A549 (cell line): ENCODE measurements around the gene APH1B. TPM values are rescaled to one million over a fixed set of nuclear protein-coding genes. Genes with fewer than 3 reads are reported as not detected.
A peak's percentile ranks its signal among the peaks of the same experiment; 100 is the strongest.

Experiments
- ATAC-seq, 2 experiments: fragments of 200-7000 bp in 1 of 2; fragments of >200 bp in 1 of 2; cut with Nextera tagmentation in 1 of 2; cut with Tn5 transposase in 1 of 2; 3 replicates each; pipeline versions ENCODE4 v1.8.0 to v1.9.1; 2018 to 2020; ENCODE audit warnings: mild to moderate bottlenecking in 1 of 2, moderate library complexity in 1 of 2
- CTCF ChIA-PET: fragments of 300-600 bp; sonication (Branson Sonifier 250); formaldehyde crosslinking; extraction: SDS; loops from one replicate; lab custom pipeline; 2021; ENCODE audit warnings: antibody characterized with exemption, inconsistent platforms; lab: Yijun Ruan, JAX
- POLR2A ChIA-PET: fragments of 350-600 bp; formaldehyde crosslinking; extraction: SDS; loops from one replicate; lab custom pipeline; 2021; ENCODE audit warnings: antibody characterized with exemption, inconsistent platforms; lab: Yijun Ruan, JAX
- DNase-seq, 2 experiments: peaks; one replicate each; pipeline versions ENCODE4 v3.0.0 to v3.0.0-alpha.2; 2011 to 2016; ENCODE audit warnings: low read depth in 1 of 2, low spot score in 1 of 2
- FAIRE-seq: peaks from 2 replicates; lab custom pipeline; 2011; peaks lifted over from hg19 to GRCh38; lab: Jason Lieb, UNC
- H3K27ac ChIP-seq, 2 experiments: fragments of >200 bp; sonication (Bioruptor Twin); formaldehyde crosslinking; 3 replicates each; pipeline ENCODE4 v1.5.1; 2016 to 2017
- H3K4me1 ChIP-seq: fragments of >200 bp; sonication (Bioruptor Twin); formaldehyde crosslinking; 3 replicates; pipeline ENCODE4 v1.6.1; 2016
- H3K4me2 ChIP-seq: fragments of >200 bp; sonication (Bioruptor Twin); formaldehyde crosslinking; 3 replicates; pipeline ENCODE4 v1.6.1; 2016
- H3K4me3 ChIP-seq: fragments of >200 bp; sonication (Bioruptor Twin); formaldehyde crosslinking; 3 replicates; pipeline ENCODE4 v1.5.1; 2016
- H3K9me3 ChIP-seq: fragments of >200 bp; sonication (Bioruptor Twin); formaldehyde crosslinking; 3 replicates; pipeline ENCODE4 v1.6.1; 2016
- CHD2 ChIP-seq: fragments of 150-350 bp; IDR thresholded peaks from 2 replicates; pipeline ENCODE4 v1.6.1; 2014; ENCODE audit warnings: low read length; ENCODE audit not compliant: partially characterized antibody
- CTCF ChIP-seq: fragments of >200 bp; sonication (Bioruptor Twin); formaldehyde crosslinking; IDR thresholded peaks from 3 replicates; pipeline ENCODE4 v1.5.1; 2016
- ESRRA ChIP-seq: fragments of 150-350 bp; IDR thresholded peaks from 2 replicates; pipeline ENCODE4 v1.6.1; 2014; ENCODE audit warnings: mild to moderate bottlenecking, low read length, borderline replicate concordance
- FOSB ChIP-seq: fragments of 250-450 bp; sonication (Bioruptor Pico); IDR thresholded peaks from 2 replicates; pipeline ENCODE4 v1.5.0; 2020; ENCODE audit warnings: mild to moderate bottlenecking, moderate library complexity
- FOXS1 ChIP-seq: fragments of 250-450 bp; sonication (Bioruptor Pico); IDR thresholded peaks from 2 replicates; pipeline ENCODE4 v1.5.0; 2020; ENCODE audit warnings: mild to moderate bottlenecking, moderate library complexity
- GATA3 ChIP-seq: IDR thresholded peaks from 2 replicates; pipeline ENCODE4 v1.6.1; 2012; ENCODE audit warnings: borderline replicate concordance
- JUNB ChIP-seq: fragments of >200 bp; sonication (Bioruptor Twin); formaldehyde crosslinking; IDR thresholded peaks from 2 replicates; pipeline ENCODE4 v1.6.1; 2016
- KDM1A ChIP-seq: fragments of 200-600 bp; sonication (generic); IDR thresholded peaks from 2 replicates; pipeline ENCODE4 v1.6.1; 2016; ENCODE audit warnings: low read depth, mild to moderate bottlenecking
- MAX ChIP-seq: IDR thresholded peaks from 2 replicates; pipeline ENCODE4 v1.6.1; 2012
- MAZ ChIP-seq: fragments of 150-350 bp; IDR thresholded peaks from 2 replicates; pipeline ENCODE4 v1.6.1; 2014; ENCODE audit warnings: antibody characterized with exemption, low read depth, low read length, borderline replicate concordance
- NPAS2 ChIP-seq: fragments of 250-450 bp; sonication (Bioruptor Pico); IDR thresholded peaks from 2 replicates; pipeline ENCODE4 v1.8.0; 2022; ENCODE audit warnings: mild to moderate bottlenecking, moderate library complexity, borderline replicate concordance
- SMC3 ChIP-seq: fragments of >200 bp; sonication (Bioruptor Twin); formaldehyde crosslinking; IDR thresholded peaks from 3 replicates; pipeline ENCODE4 v1.6.1; 2018; ENCODE audit warnings: inconsistent platforms
- TFCP2L1 ChIP-seq: fragments of 250-450 bp; sonication (Bioruptor Pico); IDR thresholded peaks from 2 replicates; pipeline ENCODE4 v1.5.0; 2021; ENCODE audit warnings: mild to moderate bottlenecking
- USF2 ChIP-seq: fragments of 450-650 bp; IDR thresholded peaks from 2 replicates; pipeline ENCODE4 v1.6.1; 2014; ENCODE audit warnings: antibody characterized with exemption
- ZC3H11A ChIP-seq: fragments of 450-650 bp; IDR thresholded peaks from 2 replicates; pipeline ENCODE4 v1.6.1; 2014; ENCODE audit warnings: antibody characterized with exemption, mild to moderate bottlenecking
- WGBS: methylation state at CpG from one replicate; pipeline ENCODE4 v1.1.6; 2017; ENCODE audit errors: missing lambda C conversion rate; 5-methylcytosine and 5-hydroxymethylcytosine counted together
- polyA plus RNA-seq, 4 experiments: library from polyadenylated mRNA; depleted of rRNA in 3 of 4; stranded (reverse); fragments of >200 nt; fragmentation: RNase III in 1 of 4; extraction: RNeasy Plus Mini Kit Qiagen cat#74134 plus additional on column Dnase treatment in 1 of 4; gene quantifications; 2 replicates in 3 of 4; 3 replicates in 1 of 4; pipeline ENCODE4 v1.2.3, GENCODE V29; 2011 to 2017

The APH1B gene
- polyA plus RNA-seq, 2 of the 4 experiments (the other 2 are of a cell fraction): 16.4 to 28.5 TPM

- Histone ChIP-seq H3K27ac (no peak overlapping the region), H3K4me2 (peak overlapping the region; percentile 16; the same call in 2 of the 3 replicates), H3K4me3 (no peak overlapping the region), H3K4me1 (peaks cover 11% of the 10 kb centered on the region), H3K9me3 (no peaks in the 10 kb centered on the region)
- no peak for DNase-seq
- FAIRE-seq: peak; percentile 78
- ChIA-PET POLR2A (no interaction called here), CTCF (interaction anchor here (0.6 to 1.2 kb wide), 4 partner anchors 10 to 43 kb away, joined by 3 to 4 read pairs (median 4); no protein-coding TSS in a partner anchor)
- TF ChIP-seq SMC3 (no peak), CHD2 (no peak), ESRRA (no peak), KDM1A (no peak), ZC3H11A (no peak), MAZ (no peak)
- WGBS: 33% methylated on average over 1 of the region's 1 CpG
- ATAC-seq: peak in 1 of 2 experiments; percentile 43; a peak in 1 of 6 replicates
Measured at GRCh38 chr15:63264688-63265293, 12.6 kb upstream of the APH1B start.

GRCh38 chr15:63274427-63274826 is 3.0 kb upstream of the APH1B start:
- 90% methylated on average over 3 of the region's 3 CpGs for WGBS
- ChIA-PET CTCF (interaction anchor here (0.8 to 1.6 kb wide), 7 partner anchors 9 to 227 kb away, joined by 3 to 4 read pairs (median 3); no protein-coding TSS in a partner anchor), POLR2A (no interaction called here)
- no peak for TF ChIP-seq CTCF
- TF ChIP-seq USF2: no peak
- no peak for TF ChIP-seq FOXS1 (CRISPR knock-in tag)
- TF ChIP-seq JUNB: no peak
- TF ChIP-seq MAX: no peak
- TF ChIP-seq GATA3: no peak
- TF ChIP-seq NPAS2 (CRISPR knock-in tag): no peak
- peak in 1 of 2 experiments; percentile 52 for DNase-seq
- no peak for FAIRE-seq
- ATAC-seq: no peak
- H3K4me3 ChIP-seq: no peak overlapping the region
- H3K4me1 ChIP-seq: peaks cover 24% of the 10 kb centered on the region
- H3K27ac ChIP-seq: peak overlapping the region in 1 of 2 experiments; percentile 4; a peak in 1 of 6 replicates
- peak overlapping the region; percentile 9; the same call in 1 of the 3 replicates for H3K4me2 ChIP-seq
- no peaks in the 10 kb centered on the region; the same call in 2 of the 3 replicates for H3K9me3 ChIP-seq

- peak; percentile 15 to 55; a peak in 5 of 6 replicates for ATAC-seq
- TF ChIP-seq FOSB (CRISPR knock-in tag): peak; percentile 58; the same call in 1 of the 2 replicates
- TF ChIP-seq TFCP2L1 (CRISPR knock-in tag): no peak
- ChIA-PET CTCF (interaction anchor here (0.7 to 2.4 kb wide), 9 partner anchors 11 to 853 kb away, joined by 3 to 9 read pairs (median 3); partner anchors contain the start of gene RPS27L), POLR2A (interaction anchor here (0.6 to 3.0 kb wide), 17 partner anchors 37 to 1524 kb away, joined by 3 to 24 read pairs (median 4); partner anchors contain the start of genes RAB8B and RPS27L)
- H3K4me3 ChIP-seq: peak overlapping the region; percentile 92
- peak overlapping the region; percentile 88 to 94 for H3K27ac ChIP-seq
- H3K4me1 ChIP-seq: peaks cover 24% of the 10 kb centered on the region
- H3K9me3 ChIP-seq: no peaks in the 10 kb centered on the region; the same call in 2 of the 3 replicates
- H3K4me2 ChIP-seq: peak overlapping the region; percentile 68
- DNase-seq: no peak
- 44% methylated on average over 11 of the region's 11 CpGs for WGBS
- no peak for FAIRE-seq
Measured at GRCh38 chr15:63276342-63277037, 915 bp upstream of the APH1B start.
